H54 (cell line): ENCODE measurements around the gene SLC16A1.
"Not testable (repeated sequence)": the region's sequence is repeated elsewhere in the genome, so short reads cannot be mapped to it uniquely, and the experiment has no call there.

Source experiments
- DNase-seq: peaks from one replicate; pipeline ENCODE4 v3.0.0; 2011; ENCODE audit warnings: low spot score, mixed read lengths; ENCODE audit not compliant: insufficient read length
- FAIRE-seq: peaks from 3 replicates; lab custom pipeline; 2011; peaks lifted over from hg19 to GRCh38; lab: Jason Lieb, UNC
- POLR2A ChIP-seq: IDR thresholded peaks from 2 replicates; pipeline ENCODE4 v1.6.1; 2011; ENCODE audit warnings: low read depth, mild to moderate bottlenecking, low read length

Gene SLC16A1

GRCh38 chr1:112896783-112897182 is 59.2 kb downstream of the SLC16A1 start:
- FAIRE-seq (no peak), DNase-seq (no peak)
- TF ChIP-seq POLR2A = no peak

GRCh38 chr1:112894561-112895011 is 61.4 kb downstream of the SLC16A1 start:
- FAIRE-seq (no peak), DNase-seq (no peak)

GRCh38 chr1:112894010-112894292 is 62.0 kb downstream of the SLC16A1 start:
- TF ChIP-seq POLR2A = no peak
- no peak for DNase-seq
- no peak for FAIRE-seq

More at GRCh38 chr1:112894561-112895011, 61.4 kb downstream of the SLC16A1 start:
- no peak for TF ChIP-seq POLR2A

DNA sequence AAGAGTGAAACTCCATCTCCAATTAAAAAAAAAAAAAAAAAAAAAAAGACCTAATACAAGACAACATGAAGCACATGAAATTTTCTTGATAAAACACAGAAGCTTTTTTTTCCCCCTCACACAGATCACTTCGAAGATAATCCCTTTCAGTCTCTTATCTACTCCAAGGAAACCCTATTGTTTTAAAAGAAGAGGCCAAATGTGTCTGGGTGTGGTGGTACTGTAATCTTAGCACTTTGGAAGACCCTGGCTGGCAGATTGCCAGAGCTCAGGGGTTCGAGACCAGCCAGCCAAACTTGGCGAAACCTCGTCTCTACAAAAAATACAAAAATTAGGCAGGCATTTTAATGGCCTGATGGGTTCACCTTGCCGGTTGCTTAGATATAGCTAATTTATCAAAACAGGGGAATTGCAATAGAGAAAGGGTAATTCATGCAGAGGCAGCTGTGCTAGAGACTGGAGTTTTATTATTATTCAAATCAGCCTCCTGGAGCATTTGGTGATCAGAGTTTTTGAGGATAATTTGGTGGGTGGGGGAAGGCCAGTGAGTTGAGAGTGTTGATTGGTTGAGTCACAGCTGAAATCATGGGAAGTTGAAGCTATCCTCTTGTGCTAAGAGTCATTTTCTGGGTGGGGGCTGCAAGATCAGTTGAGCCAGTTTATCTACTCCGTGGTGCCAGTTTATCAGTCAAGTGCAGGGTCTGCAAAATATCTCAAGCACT is 62.5 kb downstream of the SLC16A1 start:
- no peak for TF ChIP-seq POLR2A
- DNase-seq (no peak), FAIRE-seq (no peak)

- FAIRE-seq, DNase-seq: not testable (repeated sequence)
Measured at GRCh38 chr1:112889906-112890305, 66.1 kb downstream of the SLC16A1 start.

DNA sequence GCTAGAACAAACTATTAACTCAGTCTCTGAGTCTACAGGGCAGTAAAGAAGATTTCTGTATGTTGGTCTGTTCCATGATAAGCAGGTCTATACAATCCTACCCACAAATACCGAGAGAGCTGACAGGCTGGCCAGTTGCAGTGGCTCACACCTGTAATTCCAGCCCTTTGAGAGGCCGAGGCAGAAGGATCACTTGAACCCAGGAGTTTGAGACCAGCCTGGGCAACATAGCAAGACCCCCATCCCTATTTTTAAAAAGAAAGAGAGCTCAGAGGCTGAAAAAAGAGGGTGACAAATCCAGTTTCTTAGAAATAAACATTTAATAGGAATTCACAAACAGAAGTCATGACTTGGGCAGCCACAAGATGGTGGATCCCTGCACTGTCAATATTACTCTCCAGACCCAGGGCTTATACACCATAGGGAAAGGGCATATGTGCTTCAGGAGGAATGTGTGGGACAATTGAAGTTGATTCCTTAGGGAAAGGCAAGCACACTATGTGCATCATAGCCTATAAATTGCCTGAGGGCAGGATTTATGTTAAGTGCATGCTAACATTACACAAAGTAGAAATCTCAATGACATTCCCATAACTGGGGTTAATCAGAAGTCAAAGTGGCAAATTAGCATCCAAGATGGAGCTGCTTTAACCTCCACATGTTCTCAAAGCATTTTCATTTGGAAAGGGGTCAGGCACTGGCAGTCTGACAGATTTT is 66.8 kb downstream of the SLC16A1 start:
- FAIRE-seq (no peak), DNase-seq (no peak)
- no peak for TF ChIP-seq POLR2A

DNA sequence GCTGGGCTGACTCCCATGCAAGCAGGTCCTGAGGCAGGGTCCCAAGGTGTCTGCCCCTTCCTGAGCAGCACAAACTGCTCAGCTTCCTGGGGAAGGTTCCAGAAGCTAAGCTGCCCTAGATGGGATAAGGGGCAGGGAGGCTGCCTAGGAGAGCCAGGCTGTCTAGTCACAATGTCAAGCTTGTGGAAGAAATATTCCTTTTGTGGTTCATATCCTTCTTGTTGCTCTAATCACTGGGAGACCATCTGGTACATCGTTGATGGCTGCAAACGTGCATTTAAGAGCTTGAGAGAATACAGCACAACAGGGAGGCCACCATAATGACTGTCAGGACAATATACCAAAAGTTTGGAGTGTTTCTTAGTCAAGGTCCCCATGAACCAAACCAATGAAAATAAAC is 67.4 kb downstream of the SLC16A1 start:
- TF ChIP-seq POLR2A = no peak
- FAIRE-seq = no peak
- DNase-seq = no peak

- FAIRE-seq (no peak), DNase-seq (no peak)
- TF ChIP-seq POLR2A = no peak
Measured at GRCh38 chr1:112887599-112888283, 68.3 kb downstream of the SLC16A1 start.

DNA sequence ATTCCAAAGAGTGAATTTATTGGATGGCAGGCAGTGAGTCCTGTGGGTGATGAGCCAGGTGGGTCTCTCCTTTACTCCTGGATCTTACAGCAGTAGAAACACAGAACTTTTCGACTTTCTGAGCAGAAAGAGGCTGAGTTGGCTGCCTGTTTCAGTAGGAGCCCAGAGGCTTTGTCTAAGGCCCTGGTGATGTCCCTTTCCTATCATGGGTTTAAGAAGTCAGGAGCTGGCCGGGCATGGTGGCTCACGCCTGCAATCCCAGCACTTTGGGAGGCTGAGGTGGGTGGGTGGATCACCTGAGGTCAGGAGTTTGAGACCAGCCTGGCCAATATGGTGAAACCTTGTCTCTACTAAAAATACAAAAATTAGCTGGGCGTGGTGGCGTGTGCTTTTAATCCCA is 71.0 kb downstream of the SLC16A1 start:
- FAIRE-seq, DNase-seq: not testable (repeated sequence)

DNA sequence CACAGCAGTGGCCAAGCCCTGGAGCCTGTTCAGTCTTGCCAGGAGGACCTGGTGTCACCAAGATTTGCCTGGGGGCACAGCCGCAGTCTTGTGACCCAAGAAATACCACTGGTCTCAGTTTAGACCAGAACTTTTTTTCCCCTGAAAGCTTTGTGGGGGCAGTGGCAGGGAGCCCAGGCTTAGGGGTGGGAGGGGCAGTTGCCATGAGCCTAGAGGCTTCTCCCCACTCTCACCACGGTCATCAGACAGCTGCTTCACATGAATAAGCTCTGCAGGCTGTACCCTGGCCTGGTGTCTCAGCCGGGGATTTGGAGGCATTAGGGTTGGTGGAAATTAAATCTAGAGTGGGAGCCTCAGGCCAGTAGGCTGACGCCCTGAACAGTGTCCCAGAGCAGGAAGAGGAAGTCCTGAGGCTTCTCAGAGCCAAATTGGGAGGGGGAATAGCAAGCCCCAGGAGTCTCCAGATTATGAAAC is 73.7 kb downstream of the SLC16A1 start:
- no peak for TF ChIP-seq POLR2A
- no peak for FAIRE-seq
- DNase-seq = no peak

- FAIRE-seq = no peak
- no peak for TF ChIP-seq POLR2A
- no peak for DNase-seq
Measured at GRCh38 chr1:112881742-112882127, 74.3 kb downstream of the SLC16A1 start.

- no peak for FAIRE-seq
- no peak for TF ChIP-seq POLR2A
Measured at GRCh38 chr1:112879834-112880233, 76.2 kb downstream of the SLC16A1 start.

GRCh38 chr1:112878321-112878720 is 77.7 kb downstream of the SLC16A1 start:
- no peak for TF ChIP-seq POLR2A
- FAIRE-seq (no peak), DNase-seq (no peak)

More at GRCh38 chr1:112879834-112880233, 76.2 kb downstream of the SLC16A1 start:
- DNase-seq = no peak

- FAIRE-seq (no peak), DNase-seq (no peak)
- no peak for TF ChIP-seq POLR2A
Measured at GRCh38 chr1:112877750-112878149, 78.2 kb downstream of the SLC16A1 start.
